Right lobe of liver (tissue), 4 donors: ENCODE measurements around the gene SLC1A3.

Source experiments
- POLR2A ChIP-seq: fragments of 450-650 bp; IDR thresholded peaks from one replicate; pipeline ENCODE4 v1.6.1; 2017; ENCODE audit warnings: antibody characterized with exemption, mild to moderate bottlenecking
- TF ChIP-seq, protein P1 (sequence below), 4 donors: fragments of 200-600 bp in 3 of 4; fragments of 450-650 bp in 1 of 4; IDR thresholded peaks; one replicate each; pipeline versions ENCODE4 v1.5.1 to v1.8.0; 2016 to 2022; ENCODE audit warnings: antibody characterized with exemption in 4 of 4, mild to moderate bottlenecking in 2 of 4
- donor health status: DM: no; HTN: no; CAD: no.
- donor health status: DM: no; HTN: no; CAD: no.
- donor health status: DM: no; HTN: yes; CAD: no.

DNA sequence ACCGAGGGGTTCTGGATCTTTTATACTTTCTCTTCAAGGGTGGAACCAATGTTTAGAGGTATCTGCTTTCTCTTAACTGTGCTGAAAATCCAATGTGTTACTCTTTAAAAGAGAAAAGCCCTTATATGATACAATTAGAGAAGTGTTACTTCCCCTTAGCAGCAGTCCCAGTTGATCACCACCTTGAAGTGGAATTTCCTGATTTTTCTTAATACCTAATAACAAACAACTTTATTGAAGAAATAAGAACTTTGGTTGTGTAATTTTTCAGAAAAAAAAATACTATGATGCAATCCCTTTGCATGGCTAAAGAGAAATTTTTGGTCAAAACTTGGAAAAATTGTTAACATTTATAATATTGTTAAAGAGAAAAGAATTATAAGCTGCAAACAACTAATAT, 24.7 kb downstream of the SLC1A3 start:
- TF ChIP-seq, protein P1, sequence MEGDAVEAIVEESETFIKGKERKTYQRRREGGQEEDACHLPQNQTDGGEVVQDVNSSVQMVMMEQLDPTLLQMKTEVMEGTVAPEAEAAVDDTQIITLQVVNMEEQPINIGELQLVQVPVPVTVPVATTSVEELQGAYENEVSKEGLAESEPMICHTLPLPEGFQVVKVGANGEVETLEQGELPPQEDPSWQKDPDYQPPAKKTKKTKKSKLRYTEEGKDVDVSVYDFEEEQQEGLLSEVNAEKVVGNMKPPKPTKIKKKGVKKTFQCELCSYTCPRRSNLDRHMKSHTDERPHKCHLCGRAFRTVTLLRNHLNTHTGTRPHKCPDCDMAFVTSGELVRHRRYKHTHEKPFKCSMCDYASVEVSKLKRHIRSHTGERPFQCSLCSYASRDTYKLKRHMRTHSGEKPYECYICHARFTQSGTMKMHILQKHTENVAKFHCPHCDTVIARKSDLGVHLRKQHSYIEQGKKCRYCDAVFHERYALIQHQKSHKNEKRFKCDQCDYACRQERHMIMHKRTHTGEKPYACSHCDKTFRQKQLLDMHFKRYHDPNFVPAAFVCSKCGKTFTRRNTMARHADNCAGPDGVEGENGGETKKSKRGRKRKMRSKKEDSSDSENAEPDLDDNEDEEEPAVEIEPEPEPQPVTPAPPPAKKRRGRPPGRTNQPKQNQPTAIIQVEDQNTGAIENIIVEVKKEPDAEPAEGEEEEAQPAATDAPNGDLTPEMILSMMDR (IDR thresholded peaks at IDR 0.05), result no peak
- no peak for TF ChIP-seq POLR2A
